GM19463 (cell line): ENCODE data around the gene USP49.
"Not testable (repeated sequence)": the region's sequence is repeated elsewhere in the genome, so short reads cannot be mapped to it uniquely, and the experiment has no call there.

Experiments used
- ATAC-seq: cut with Tn5 transposase; IDR thresholded peaks from one replicate; pipeline ENCODE4 v1.9.1; 2021; ENCODE audit warnings: mild to moderate bottlenecking, moderate library complexity; ENCODE audit not compliant: unreplicated experiment

USP49 gene

GRCh38 chr6:41895300-41896233 is at the start of gene USP49:
TSS of gene USP49 (minus strand) at chr6:41895375. CDS start at chr6:41806983, 88,392 bp downstream.
- ATAC-seq, result peak; percentile 80

DNA sequence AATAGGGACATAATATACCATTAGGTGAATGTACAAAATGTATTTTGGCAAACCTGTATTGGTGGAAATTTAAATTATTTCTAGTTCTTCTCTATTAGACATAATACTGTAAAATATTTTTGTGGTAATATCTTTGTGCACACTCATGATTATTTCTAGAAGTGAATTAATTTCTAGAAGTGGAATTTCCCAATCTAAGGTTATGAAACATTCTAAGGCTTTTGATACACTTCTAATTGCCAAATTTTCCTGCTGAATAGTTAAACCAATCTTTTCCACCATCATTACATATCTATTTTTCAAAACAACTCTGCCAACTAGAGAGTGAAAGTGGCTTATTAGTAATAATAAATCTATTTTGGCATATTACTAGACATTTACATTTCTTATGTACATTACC is 48.3 kb upstream of the USP49 start:
- ATAC-seq, result no peak

DNA sequence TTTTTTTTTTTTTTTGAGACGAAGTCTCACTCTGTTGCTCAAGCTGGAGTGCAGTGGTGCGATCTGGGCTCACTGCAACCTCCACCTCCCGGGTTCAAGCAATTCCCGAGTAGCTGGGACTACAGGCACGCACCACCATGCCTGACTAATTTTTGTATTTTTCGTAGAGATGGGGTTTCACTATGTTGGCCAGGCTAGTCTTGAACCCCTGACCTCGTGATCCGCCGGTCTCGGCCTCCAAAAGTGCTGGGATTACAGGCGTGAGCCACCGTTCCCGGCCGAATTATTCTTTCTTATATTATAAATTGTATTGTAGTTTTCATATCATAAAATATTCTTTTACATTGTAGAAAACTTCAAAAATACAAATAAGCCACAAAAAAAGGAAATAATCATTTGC is 47.7 kb upstream of the USP49 start:
- ATAC-seq, result not testable (repeated sequence)

GRCh38 chr6:41942067-41942851 is 47.1 kb upstream of the USP49 start:
- ATAC-seq, result no peak

GRCh38 chr6:41941280-41942066 is 46.3 kb upstream of the USP49 start, which contains the start of gene CCND3:
TSS of gene CCND3 (minus strand) at chr6:41941808. CDS start at chr6:41941649, 159 bp downstream.
- ATAC-seq, result peak; percentile 93

GRCh38 chr6:41940759-41941279 is 45.6 kb upstream of the USP49 start:
- ATAC-seq, result no peak

DNA sequence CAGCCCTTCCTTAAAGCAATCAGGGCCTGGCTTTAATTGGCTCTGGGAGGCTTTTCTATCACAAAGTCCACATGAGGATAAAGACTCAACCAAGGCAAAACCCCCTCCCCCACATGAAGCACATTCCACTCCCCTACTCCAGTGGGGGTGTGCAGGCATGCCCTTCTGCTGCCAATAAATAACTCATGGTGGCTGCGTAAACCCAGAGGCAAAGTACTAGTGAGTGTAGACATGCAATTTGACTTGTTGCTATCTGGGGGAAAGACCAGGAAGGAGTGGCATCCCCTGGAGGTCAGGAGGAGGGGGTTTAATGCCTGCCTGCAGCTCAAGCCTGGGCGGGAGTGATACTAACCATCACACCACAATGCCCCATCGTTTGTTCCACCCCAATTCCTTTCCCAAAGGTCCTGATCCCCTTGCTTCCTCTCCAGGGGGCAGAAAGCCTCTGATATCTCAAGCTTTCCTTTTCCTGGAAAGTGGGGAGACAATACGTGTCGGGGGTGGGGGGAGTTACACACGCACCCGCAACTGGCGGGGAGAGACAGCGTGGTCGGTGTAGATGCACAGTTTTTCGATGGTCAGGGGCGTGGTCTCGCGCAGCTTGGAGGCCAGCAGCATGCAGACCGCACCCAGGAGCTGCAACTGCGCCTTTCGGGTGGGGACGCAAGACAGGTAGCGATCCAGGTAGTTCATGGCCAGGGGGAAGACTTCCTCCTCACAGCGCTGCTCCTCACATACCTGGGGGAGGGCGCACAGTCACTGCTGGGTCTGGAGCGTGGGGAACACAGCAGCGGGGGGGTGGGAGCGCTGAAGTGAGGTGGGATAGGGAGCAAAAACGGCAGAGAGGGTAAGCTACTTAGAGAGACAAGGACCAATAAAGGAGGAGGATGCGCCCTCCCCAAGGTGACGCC is 44.9 kb upstream of the USP49 start:
- no peak for ATAC-seq

DNA sequence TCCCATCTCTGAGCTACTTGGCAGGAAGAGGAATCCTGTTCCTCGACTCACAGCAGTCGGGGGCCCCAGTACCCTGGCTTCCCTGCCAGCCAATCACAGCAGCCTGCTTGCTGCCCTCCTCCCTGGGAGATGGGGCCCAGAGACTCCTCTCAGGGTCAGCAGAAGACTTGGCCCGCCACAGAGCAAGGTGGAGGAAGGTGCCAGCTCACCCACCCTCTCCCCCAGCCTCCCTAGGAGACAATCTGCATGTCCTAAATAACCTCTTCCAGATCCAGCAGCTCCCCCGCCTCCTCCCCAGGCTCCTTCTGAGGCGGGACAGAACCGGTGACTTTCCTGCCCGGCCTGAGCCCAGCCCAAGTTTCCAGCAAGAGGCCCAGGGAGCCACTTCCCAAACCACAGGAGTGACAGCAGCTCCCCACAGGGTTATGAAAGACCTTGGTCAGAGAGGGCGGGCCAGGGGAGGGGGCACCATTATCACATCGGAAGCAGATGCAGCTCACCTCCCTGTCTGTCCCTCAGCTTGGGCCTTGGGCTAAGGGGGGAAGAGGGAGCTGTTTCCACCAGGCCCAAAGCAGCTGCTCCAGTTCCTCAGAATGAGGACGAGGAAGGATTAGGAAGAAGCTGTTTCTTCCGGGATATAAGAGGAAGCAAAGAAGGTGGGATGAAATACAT is 44.1 kb upstream of the USP49 start:
- ATAC-seq, result no peak

DNA sequence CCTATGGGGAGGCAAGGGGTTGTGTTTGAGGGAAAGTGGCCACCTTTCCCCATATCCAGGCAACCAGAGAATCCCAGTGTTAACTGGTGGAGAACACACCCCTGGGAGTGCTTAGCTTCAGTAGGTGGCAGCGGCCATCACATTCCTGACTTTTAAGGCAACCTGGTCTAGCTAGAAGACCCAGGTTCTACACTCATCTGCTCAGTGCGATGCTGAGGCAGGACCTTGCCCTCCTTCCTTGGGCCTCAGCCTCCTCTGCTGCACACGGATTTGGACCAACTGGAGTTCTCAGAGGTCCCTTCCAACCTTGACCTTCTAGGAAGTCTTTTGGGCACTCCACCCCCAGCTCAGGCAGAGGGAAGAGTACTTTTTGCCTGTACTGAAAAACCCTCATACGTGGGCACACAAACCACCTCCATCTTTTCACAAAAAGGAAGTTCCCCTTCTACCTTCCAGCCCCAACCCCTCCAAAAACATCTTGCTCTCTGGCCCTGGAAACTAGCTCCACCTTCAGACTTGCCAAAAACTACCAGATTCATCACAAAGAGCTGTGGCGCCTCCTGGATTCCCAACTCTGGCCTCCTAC is 43.5 kb upstream of the USP49 start:
- ATAC-seq, result no peak

- ATAC-seq, result no peak
These were observed 42.8 kb upstream of the USP49 start for GRCh38 chr6:41937861-41938574.

- ATAC-seq, result no peak
These were observed 42.3 kb upstream of the USP49 start for GRCh38 chr6:41937472-41937860.

DNA sequence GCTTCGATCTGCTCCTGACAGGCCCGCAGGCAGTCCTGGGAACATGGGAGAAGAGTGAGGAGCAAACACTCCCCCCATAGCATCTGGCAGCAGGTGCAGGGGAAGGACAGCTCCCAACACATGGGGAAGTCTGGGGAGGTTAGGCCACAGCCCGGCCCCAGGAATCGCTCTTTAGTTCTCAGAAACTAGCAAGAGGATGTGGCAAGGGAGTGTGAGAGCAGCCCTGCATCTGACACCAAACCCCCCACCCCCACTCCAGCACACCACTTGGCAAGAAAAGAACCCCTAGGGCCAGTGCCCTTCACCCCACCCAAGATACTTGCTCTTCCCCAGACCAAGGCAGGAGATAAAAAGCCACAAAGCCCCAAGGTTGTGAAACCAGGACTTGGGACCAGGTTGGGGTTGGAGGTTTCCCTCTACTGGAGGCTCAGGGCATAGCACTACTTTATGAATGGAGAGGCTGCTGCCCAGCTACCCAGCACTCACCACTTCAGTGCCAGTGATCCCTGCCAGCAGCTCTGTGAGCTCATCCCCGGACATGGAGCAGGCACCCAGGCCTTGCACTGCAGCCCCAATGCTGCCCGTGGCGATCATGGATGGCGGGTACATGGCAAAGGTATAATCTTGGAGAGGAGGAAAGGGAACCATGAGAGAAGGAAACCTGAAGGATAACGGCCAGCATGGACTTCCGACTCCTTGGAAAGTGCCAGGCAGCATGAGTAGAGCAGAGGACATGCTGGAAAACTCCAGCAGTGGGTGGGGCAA is 41.1 kb upstream of the USP49 start:
- peak; percentile 66 for ATAC-seq

- ATAC-seq, result no peak
These were observed 40.5 kb upstream of the USP49 start for GRCh38 chr6:41935685-41936072.

GRCh38 chr6:41935193-41935574 is 40.0 kb upstream of the USP49 start:
- ATAC-seq, result no peak

DNA sequence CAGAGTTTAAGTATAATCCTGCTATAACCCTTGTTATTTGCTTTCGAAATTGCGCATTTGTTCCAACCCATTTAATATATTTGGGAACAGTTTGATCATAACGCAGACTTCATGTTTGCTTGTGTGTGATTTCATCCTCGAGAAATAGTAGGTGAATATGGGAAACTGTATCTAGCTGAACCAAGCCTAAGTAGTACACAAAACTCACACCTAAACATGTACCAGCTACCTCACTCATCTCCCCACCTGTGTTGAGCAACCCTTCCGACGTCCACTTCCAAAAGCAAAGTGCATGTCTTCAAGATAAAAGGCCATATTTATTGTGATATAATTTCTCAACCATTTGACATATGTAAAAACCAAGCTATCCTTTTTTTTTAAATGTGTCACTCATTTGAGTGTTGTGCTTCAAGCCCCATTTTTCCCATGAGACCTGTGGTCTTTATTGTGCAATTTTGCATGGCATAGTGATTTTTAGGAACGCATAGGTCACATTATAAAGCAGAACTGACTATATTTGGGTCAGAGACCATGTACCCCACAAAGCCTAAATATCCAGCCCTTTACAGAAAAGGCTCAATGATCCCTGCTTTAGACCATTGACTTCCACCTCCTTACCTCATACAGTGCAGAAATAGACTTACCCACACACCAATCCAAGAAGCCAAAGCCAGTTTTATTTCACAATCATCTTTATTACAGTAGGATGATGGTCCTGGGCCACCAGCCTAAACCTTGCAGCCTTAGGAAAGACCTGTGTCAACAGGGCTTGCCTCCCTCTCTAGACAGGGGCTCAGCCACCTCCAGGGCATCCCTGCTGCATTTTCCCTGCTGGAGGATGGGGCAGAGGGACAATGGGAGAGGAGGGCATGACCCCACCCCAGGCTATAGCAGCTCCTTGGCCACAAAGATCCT is 39.4 kb upstream of the USP49 start:
- no peak for ATAC-seq

- ATAC-seq, result no peak
These were observed 37.2 kb upstream of the USP49 start for GRCh38 chr6:41932378-41932777.
